ENCODE data around the gene BDKRB2.

DNA sequence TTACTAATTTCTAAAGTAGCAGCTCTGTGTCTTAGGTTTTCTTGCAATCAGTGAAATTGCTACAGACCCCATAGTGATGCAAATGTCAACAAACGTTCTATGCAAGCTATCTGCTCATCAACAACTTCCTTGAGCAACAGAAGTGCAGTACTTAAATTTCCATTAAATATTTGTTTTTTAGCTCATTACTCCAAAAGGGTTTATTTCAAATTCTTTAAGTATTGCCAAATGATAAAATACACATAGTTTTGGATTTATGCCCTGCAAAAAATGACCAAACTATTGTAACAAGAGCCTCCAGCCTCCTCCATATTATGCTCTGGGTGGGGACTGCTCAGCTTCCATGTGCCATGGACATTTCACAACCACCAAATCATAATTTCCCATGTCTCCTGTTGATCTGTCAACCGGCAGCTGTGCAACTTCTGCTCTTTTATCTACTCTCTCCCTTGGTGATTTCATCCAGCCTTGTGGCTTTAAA lies 55.7 kb downstream of the BDKRB2 start:
- TF ChIP-seq POLR2A (IDR thresholded peaks at IDR 0.05) (no peak), CTCF (IDR thresholded peaks at IDR 0.05) (no peak), POLR2AphosphoS5 (IDR thresholded peaks at IDR 0.05) (peak in 1 of 3 donors; percentile 7), EP300 (IDR thresholded peaks at IDR 0.05) (no peak)
